Activated effector memory CD4-positive, alpha-beta T cell treated with Interleukin-2 at 50 U/mL for 16 hours (primary cell): ENCODE results near the gene P3R3URF.

Experiments used
- DNase-seq: peaks from one replicate; pipeline ENCODE4 v3.0.0-alpha.2; 2020

P3R3URF gene

GRCh38 chr1:46131712-46132528 is 44.4 kb downstream of the P3R3URF start:
- peak; percentile 4 for DNase-seq

GRCh38 chr1:46131093-46131492 is 45.2 kb downstream of the P3R3URF start:
- no peak for DNase-seq

DNA sequence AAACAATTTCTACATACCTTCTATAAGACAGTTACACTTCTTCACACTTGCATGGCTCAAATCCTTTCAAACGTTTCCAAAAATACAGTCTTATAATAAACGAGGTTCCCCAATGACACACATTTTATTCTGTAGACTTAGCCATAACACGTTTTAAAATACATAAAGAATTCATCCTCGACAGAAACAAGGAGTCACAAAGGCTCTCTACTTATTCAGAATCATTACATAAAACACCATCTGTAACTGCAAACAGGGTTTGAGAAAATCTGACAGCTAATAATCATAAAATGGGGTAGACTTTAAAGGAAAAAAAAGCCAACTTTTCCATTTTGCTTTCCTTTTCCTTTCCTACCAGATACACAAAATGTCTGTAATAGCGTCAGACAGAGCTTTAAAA is 45.7 kb downstream of the P3R3URF start:
- DNase-seq, result no peak

- no peak for DNase-seq
Observed at GRCh38 chr1:46130121-46130520, 46.2 kb downstream of the P3R3URF start.

- no peak for DNase-seq
Observed at GRCh38 chr1:46128344-46128743, 47.9 kb downstream of the P3R3URF start.
